OCI-LY1 (cell line): ENCODE results near the gene RAB8B.

ENCODE experiments used
- H2AFZ ChIP-seq: fragments of 200-600 bp; sonication (generic), shearing (Covaris generic); 2 replicates; pipeline ENCODE4 v1.6.0; 2014; ENCODE audit warnings: antibody characterized with exemption, mild to moderate bottlenecking, low read length
- H3F3A ChIP-seq: fragments of 200-600 bp; sonication (generic), shearing (Covaris generic); 2 replicates; pipeline ENCODE4 v1.6.0; 2014; ENCODE audit warnings: mild to moderate bottlenecking, antibody characterized with exemption, low read length, moderate library complexity; ENCODE audit not compliant: insufficient read depth
- H3K27ac ChIP-seq: fragments of 200-600 bp; sonication (generic); 2 replicates; pipeline ENCODE4 v1.5.1; 2014; ENCODE audit warnings: low read length, mixed run types, mild to moderate bottlenecking, low read depth; ENCODE audit not compliant: poor library complexity, severe bottlenecking
- H3K27me3 ChIP-seq: fragments of 200-600 bp; sonication (generic); 2 replicates; pipeline ENCODE4 v1.6.0; 2014; ENCODE audit warnings: antibody characterized with exemption, mild to moderate bottlenecking, low read length, moderate library complexity; ENCODE audit not compliant: insufficient read depth
- H3K36me3 ChIP-seq: fragments of 200-600 bp; sonication (generic); 2 replicates; pipeline ENCODE4 v1.6.1; 2014; ENCODE audit warnings: mild to moderate bottlenecking, antibody characterized with exemption, low read length, moderate library complexity, mixed read lengths; ENCODE audit not compliant: insufficient read depth
- H3K4me1 ChIP-seq: fragments of 200-600 bp; sonication (generic); 2 replicates; pipeline ENCODE4 v1.5.1; 2014; ENCODE audit warnings: mild to moderate bottlenecking, low read length, moderate library complexity; ENCODE audit not compliant: insufficient read depth, severe bottlenecking
- H3K4me2 ChIP-seq: fragments of 200-600 bp; sonication (generic), shearing (Covaris generic); 2 replicates; pipeline ENCODE4 v1.6.1; 2014; ENCODE audit warnings: low read length
- H3K4me3 ChIP-seq: fragments of 200-600 bp; sonication (generic); 2 replicates; pipeline ENCODE4 v1.5.1; 2014; ENCODE audit warnings: low read length, low read depth, mild to moderate bottlenecking, mixed read lengths; ENCODE audit not compliant: poor library complexity, severe bottlenecking
- H3K79me2 ChIP-seq: fragments of 200-600 bp; shearing (Covaris generic); 2 replicates; pipeline ENCODE4 v1.6.1; 2016; ENCODE audit warnings: mixed run types, low read length, mixed read lengths; ENCODE audit not compliant: insufficient read depth
- H3K9ac ChIP-seq: fragments of 200-600 bp; sonication (generic), shearing (Covaris generic); 2 replicates; pipeline ENCODE4 v1.6.1; 2014; ENCODE audit warnings: mild to moderate bottlenecking, low read length, mixed read lengths
- H3K9me2 ChIP-seq: fragments of 200-600 bp; sonication (generic), shearing (Covaris generic); 2 replicates; pipeline ENCODE4 v1.6.1; 2014; ENCODE audit warnings: low read depth, mild to moderate bottlenecking, low read length, mixed read lengths
- H3K9me3 ChIP-seq: fragments of 200-600 bp; shearing (Covaris generic); 2 replicates; pipeline ENCODE4 v1.6.1; 2014; ENCODE audit warnings: low read length, mixed read lengths
- H4K20me1 ChIP-seq: fragments of 200-600 bp; sonication (generic), shearing (Covaris generic); 2 replicates; pipeline ENCODE4 v1.6.0; 2016; ENCODE audit warnings: mild to moderate bottlenecking, low read length; ENCODE audit not compliant: insufficient read depth
- EZH2 ChIP-seq: fragments of 200-600 bp; sonication (generic), shearing (Covaris generic); IDR thresholded peaks from 2 replicates; pipeline ENCODE4 v1.8.0; 2017; ENCODE audit warnings: borderline replicate concordance, mixed run types, mild to moderate bottlenecking, antibody characterized with exemption, low read length, moderate library complexity, mixed read lengths
- TF ChIP-seq, protein P1 (sequence below): fragments of 200-600 bp; sonication (generic), shearing (Covaris generic); IDR thresholded peaks from 2 replicates; pipeline ENCODE4 v1.5.1; 2017; ENCODE audit warnings: mild to moderate bottlenecking, antibody characterized with exemption, low read length, moderate library complexity, mixed read lengths

RAB8B gene

DNA sequence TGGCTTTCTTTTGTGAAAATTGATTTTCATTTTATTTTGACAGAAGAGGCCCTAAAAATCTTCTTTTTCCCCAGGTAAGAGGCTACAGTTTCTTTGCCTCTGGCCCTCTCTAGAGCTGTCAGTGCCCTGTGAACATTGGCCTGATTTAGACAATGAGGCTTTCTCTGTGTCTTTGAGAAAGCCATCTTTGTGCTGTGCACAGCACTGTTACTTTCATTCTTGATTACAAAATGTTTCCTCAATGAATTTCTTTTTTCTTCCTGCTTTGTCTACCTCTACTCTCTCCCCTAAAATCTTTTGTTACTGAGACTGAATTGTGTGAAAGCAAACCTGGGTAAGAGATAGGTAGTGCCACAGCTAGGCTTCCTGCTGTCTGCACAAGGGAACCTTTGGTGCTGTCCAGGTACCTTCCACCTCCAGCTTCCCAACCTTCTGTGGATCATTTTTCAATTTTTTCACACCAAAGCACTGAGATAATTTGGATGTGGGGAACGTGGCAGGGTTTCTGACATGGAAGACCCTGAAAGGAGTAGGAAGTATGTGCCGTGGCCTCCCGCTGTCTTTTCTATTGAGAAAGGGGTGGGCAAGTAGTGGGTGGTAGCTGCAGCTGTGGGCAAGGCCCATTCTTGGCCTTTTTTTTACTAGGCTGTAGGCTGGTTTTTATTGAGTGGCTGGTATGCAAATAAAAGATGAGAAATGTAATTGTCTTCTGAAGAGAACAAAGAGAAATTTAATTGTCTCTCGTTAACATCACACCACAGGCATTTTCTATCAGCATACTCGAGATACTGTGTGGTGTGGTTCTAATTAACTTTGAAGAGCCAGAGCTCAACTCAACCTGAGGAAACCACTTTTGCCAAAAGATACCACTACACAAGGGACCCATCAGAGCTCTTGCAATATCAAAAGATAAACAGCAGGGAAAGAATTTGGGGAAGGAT is 21.0 kb downstream of the RAB8B start:
- Histone ChIP-seq H3K9ac (peak overlapping the region; percentile 5; the same call in 1 of the 2 replicates), H3K9me2 (no peaks in the 10 kb centered on the region), H3K36me3 (no peaks in the 10 kb centered on the region), H2AFZ (no peak overlapping the region), H3K79me2 (peaks cover 35% of the 10 kb centered on the region), H3K4me3 (peak overlapping the region; percentile 14), H3F3A (no peaks in the 10 kb centered on the region), H3K4me2 (peak overlapping the region; percentile 30), H3K27me3 (no peaks in the 10 kb centered on the region), H3K27ac (peak overlapping the region; percentile 31), H3K9me3 (no peaks in the 10 kb centered on the region), H3K4me1 (peaks cover 65% of the 10 kb centered on the region), H4K20me1 (no peaks in the 10 kb centered on the region)
- TF ChIP-seq, protein P1, sequence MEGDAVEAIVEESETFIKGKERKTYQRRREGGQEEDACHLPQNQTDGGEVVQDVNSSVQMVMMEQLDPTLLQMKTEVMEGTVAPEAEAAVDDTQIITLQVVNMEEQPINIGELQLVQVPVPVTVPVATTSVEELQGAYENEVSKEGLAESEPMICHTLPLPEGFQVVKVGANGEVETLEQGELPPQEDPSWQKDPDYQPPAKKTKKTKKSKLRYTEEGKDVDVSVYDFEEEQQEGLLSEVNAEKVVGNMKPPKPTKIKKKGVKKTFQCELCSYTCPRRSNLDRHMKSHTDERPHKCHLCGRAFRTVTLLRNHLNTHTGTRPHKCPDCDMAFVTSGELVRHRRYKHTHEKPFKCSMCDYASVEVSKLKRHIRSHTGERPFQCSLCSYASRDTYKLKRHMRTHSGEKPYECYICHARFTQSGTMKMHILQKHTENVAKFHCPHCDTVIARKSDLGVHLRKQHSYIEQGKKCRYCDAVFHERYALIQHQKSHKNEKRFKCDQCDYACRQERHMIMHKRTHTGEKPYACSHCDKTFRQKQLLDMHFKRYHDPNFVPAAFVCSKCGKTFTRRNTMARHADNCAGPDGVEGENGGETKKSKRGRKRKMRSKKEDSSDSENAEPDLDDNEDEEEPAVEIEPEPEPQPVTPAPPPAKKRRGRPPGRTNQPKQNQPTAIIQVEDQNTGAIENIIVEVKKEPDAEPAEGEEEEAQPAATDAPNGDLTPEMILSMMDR = no peak
- TF ChIP-seq EZH2 = no peak

DNA sequence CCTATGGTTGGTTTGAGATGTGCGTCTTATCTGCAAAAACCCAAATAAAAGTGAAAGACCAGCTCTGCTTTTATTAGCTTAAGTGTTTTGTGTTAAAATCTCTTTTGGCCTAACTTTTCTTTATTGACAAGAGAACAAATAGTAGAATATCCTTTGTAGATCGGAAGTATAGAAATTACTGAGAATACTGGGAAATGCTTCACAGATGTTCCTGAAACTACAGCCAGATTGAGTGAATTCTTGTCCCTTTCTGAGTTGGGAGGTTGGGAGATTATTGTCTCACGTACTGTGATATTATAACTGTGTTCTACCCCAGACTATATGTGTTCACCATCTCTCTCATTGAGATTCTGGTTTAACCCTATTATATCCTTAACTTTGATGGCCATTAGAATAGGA is 21.7 kb downstream of the RAB8B start:
- no peaks in the 10 kb centered on the region for H3K9me3 ChIP-seq
- peak overlapping the region; percentile 31 for H3K27ac ChIP-seq
- no peak overlapping the region for H2AFZ ChIP-seq
- H3K9me2 ChIP-seq = no peaks in the 10 kb centered on the region
- no peaks in the 10 kb centered on the region for H4K20me1 ChIP-seq
- H3K36me3 ChIP-seq = no peaks in the 10 kb centered on the region
- no peak for TF ChIP-seq EZH2
- TF ChIP-seq, protein P1 = no peak
- H3K79me2 ChIP-seq = peaks cover 35% of the 10 kb centered on the region
- no peak overlapping the region for H3K4me3 ChIP-seq
- no peaks in the 10 kb centered on the region for H3F3A ChIP-seq
- peak overlapping the region; percentile 30; the same call in 1 of the 2 replicates for H3K4me2 ChIP-seq
- no peak overlapping the region for H3K9ac ChIP-seq
- H3K4me1 ChIP-seq = peaks cover 65% of the 10 kb centered on the region
- H3K27me3 ChIP-seq = no peaks in the 10 kb centered on the region

DNA sequence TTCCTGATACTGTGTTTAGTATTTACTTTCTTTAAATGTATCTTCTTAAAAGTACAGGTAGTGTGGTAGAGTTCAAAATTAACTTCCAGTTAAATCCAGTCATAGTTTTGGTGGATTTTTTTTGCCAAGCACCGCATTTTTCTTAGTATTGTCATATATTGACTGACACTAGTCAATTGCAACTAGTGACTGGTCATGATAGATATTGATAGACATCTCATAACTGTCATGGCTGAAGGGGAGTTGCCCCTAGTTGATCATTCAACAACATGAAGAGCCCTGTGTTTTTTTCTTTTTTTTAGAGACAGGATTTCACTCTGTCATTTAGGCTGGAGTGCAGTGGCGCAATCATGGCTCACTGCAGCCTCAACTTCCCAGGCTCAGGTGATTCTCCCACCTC is 22.1 kb downstream of the RAB8B start:
- Histone ChIP-seq H3K4me3 (no peak overlapping the region), H2AFZ (no peak overlapping the region), H3K9me2 (no peaks in the 10 kb centered on the region), H3K4me2 (no peak overlapping the region), H3K9ac (no peak overlapping the region), H3K27me3 (no peaks in the 10 kb centered on the region), H3K27ac (no peak overlapping the region), H3F3A (no peaks in the 10 kb centered on the region), H3K36me3 (no peaks in the 10 kb centered on the region), H3K9me3 (no peaks in the 10 kb centered on the region), H3K79me2 (peaks cover 35% of the 10 kb centered on the region), H4K20me1 (no peaks in the 10 kb centered on the region), H3K4me1 (peaks cover 65% of the 10 kb centered on the region)
- no peak for TF ChIP-seq EZH2
- TF ChIP-seq, protein P1 = no peak
